ENCODE measurements around the gene MICALL1. TPM values are rescaled to one million over a fixed set of nuclear protein-coding genes. Genes with fewer than 3 reads are reported as not detected.

The MICALL1 gene
- total and polyA plus RNA-seq, 9 of the 15 experiments (the other 6 are each of a cell fraction or from before 2014, with no cell fraction given), result 0.32 to 21.5 (median 6.1) TPM

GRCh38 chr22:37990301-37990700 lies 84.2 kb downstream of the MICALL1 start:
- Histone ChIP-seq H4K20me1 (replicated peaks; ENCODE audit: control insufficient read depth, insufficient read depth, low read length) (no peaks in the 10 kb centered on the region), H3K27ac (ENCODE audit: extremely low read depth, low read depth, low read length) (no peak overlapping the region), H3K9ac (ENCODE audit: insufficient read depth in 1 of 2, low read depth in 2 of 2, low read length in 2 of 2) (peak overlapping the region in 1 of 2 experiments; percentile 26; a peak in 1 of 4 replicates), H3K27me3 (ENCODE audit: control insufficient read depth in 2 of 2, insufficient read depth in 2 of 2, low read length in 2 of 2) (no peaks in the 10 kb centered on the region), H3K4me1 (replicated peaks in 1 of 2; ENCODE audit: control insufficient read depth in 2 of 2, insufficient read depth in 2 of 2, low read length in 2 of 2) (peaks cover 0 to 6% of the 10 kb centered on the region in 2 experiments; a peak in 2 of 5 replicates), H3K79me2 (ENCODE audit: control insufficient read depth, insufficient read depth, low read length) (no peaks in the 10 kb centered on the region), H3K4me2 (ENCODE audit: insufficient read depth, low read length) (no peak overlapping the region), H2AFZ (ENCODE audit: low read depth, low read length) (no peak overlapping the region), H3K9me3 (replicated peaks; ENCODE audit: control insufficient read depth, insufficient read depth, low read depth, low read length) (no peaks in the 10 kb centered on the region), H3K9me1 (ENCODE audit: control insufficient read depth, insufficient read depth, low read length) (no peaks in the 10 kb centered on the region), H3K4me3 (no peak overlapping the region), H3K36me3 (ENCODE audit: control insufficient read depth, insufficient read depth, low read length) (no peaks in the 10 kb centered on the region)
- BruUV-seq (replicated peaks), result no TSS peak
- ChIA-PET CTCF (ENCODE audit: low intra/inter-chr PET ratio) (no interaction called here), POLR2A (interaction anchor here (0.5 to 1.0 kb wide), 2 partner anchors 24 to 105 kb away, joined by 3 to 6 read pairs; no protein-coding TSS in a partner anchor)
- TF ChIP-seq ZC3H11A (IDR thresholded peaks at IDR 0.05; ENCODE audit: low read depth, low read length) (no peak), ZNF197 (CRISPR knock-in tag; IDR thresholded peaks at IDR 0.05; ENCODE audit: low read depth) (no peak), HDAC2 (IDR thresholded peaks at IDR 0.05) (no peak), THAP12 (CRISPR knock-in tag; IDR thresholded peaks at IDR 0.05) (no peak), GATAD2A (IDR thresholded peaks at IDR 0.05) (no peak), ZNF124 (CRISPR knock-in tag; IDR thresholded peaks at IDR 0.05) (no peak), KAT7 (CRISPR knock-in tag; IDR thresholded peaks at IDR 0.05; ENCODE audit: borderline replicate concordance) (no peak), CGGBP1 (CRISPR knock-in tag; IDR thresholded peaks at IDR 0.05) (no peak), BMI1 (IDR thresholded peaks at IDR 0.05; ENCODE audit: low read length) (no peak), RNF219 (CRISPR knock-in tag; IDR thresholded peaks at IDR 0.05) (no peak), RBM15 (IDR thresholded peaks at IDR 0.05; ENCODE audit: insufficient read depth, low read length) (no peak), RBBP5 (IDR thresholded peaks at IDR 0.05; ENCODE audit: borderline replicate concordance, insufficient read depth, low read length, poor library complexity, severe bottlenecking) (no peak), MAFG (tag; conservative IDR thresholded peaks at IDR 0.05) (no peak)
- TF ChIP-seq, protein P1, sequence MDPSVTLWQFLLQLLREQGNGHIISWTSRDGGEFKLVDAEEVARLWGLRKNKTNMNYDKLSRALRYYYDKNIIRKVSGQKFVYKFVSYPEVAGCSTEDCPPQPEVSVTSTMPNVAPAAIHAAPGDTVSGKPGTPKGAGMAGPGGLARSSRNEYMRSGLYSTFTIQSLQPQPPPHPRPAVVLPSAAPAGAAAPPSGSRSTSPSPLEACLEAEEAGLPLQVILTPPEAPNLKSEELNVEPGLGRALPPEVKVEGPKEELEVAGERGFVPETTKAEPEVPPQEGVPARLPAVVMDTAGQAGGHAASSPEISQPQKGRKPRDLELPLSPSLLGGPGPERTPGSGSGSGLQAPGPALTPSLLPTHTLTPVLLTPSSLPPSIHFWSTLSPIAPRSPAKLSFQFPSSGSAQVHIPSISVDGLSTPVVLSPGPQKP (CRISPR knock-in tag; IDR thresholded peaks at IDR 0.05), result no peak
- TF ChIP-seq, protein P2, sequence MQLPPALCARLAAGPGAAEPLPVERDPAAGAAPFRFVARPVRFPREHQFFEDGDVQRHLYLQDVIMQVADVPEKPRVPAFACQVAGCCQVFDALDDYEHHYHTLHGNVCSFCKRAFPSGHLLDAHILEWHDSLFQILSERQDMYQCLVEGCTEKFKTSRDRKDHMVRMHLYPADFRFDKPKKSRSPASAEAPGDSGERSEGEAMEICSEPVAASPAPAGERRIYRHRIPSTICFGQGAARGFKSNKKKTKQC (CRISPR knock-in tag; IDR thresholded peaks at IDR 0.05), result no peak
- intact Hi-C loops (cut with micrococcal nuclease) (no loop called here), in situ Hi-C loops (cut with MboI) (no loop called here)
- DNase-seq (ENCODE audit: extremely low read depth in 1 of 4, low spot score in 3 of 4), result no peak
- 14% methylated on average over 3 of the region's 5 CpGs for WGBS (ENCODE audit: insufficient coverage, low coverage, missing lambda C conversion rate)
- no peak for FAIRE-seq
- ATAC-seq, result no peak

All from K562 (cell line).